ENCODE measurements around the gene PGLYRP4. TPM values are rescaled to one million over a fixed set of nuclear protein-coding genes. Genes with fewer than 3 reads are reported as not detected.

PGLYRP4 gene
- total and polyA plus RNA-seq, 4 donors, result not detected

GRCh38 chr1:153357076-153357852 is 8.6 kb upstream of the PGLYRP4 start (continued):
- TF ChIP-seq REST (IDR thresholded peaks at IDR 0.05) (peak; percentile 39), RXRA (IDR thresholded peaks at IDR 0.05) (peak; percentile 31 to 56)

- no peak overlapping the region for H3K9ac ChIP-seq (ENCODE audit: low read depth in 1 of 2, low read length in 2 of 2)
- peak overlapping the region; percentile 24 to 31 for H3K27ac ChIP-seq (ENCODE audit: low read depth in 1 of 2, low read length in 2 of 2)
Observed at GRCh38 chr1:153356392-153357075, 7.9 kb upstream of the PGLYRP4 start.

More at GRCh38 chr1:153356392-153357075, 7.9 kb upstream of the PGLYRP4 start:
- no peaks in the 10 kb centered on the region for H3K9me3 ChIP-seq (ENCODE audit: control insufficient read depth in 4 of 4, low read length in 3 of 4)
- no peaks in the 10 kb centered on the region for H3K27me3 ChIP-seq (ENCODE audit: control insufficient read depth in 4 of 4, insufficient read depth in 4 of 4, low read length in 3 of 4)
- peaks cover 0 to 11% (median 5%) of the 10 kb centered on the region in 4 donors for H3K4me1 ChIP-seq (ENCODE audit: control insufficient read depth in 4 of 4, insufficient read depth in 4 of 4, low read length in 3 of 4)
- peak; percentile 29 for DNase-seq (ENCODE audit: low spot score)
- no peak overlapping the region for H3K4me3 ChIP-seq (ENCODE audit: low read depth in 1 of 3, low read length in 3 of 3)
- WGBS, result 89% methylated on average over 8 of the region's 8 CpGs
- TF ChIP-seq YY1 (IDR thresholded peaks at IDR 0.05) (no peak), JUND (IDR thresholded peaks at IDR 0.05) (no peak), FOXA2 (IDR thresholded peaks at IDR 0.05) (no peak), REST (IDR thresholded peaks at IDR 0.05) (no peak), RXRA (IDR thresholded peaks at IDR 0.05) (no peak), SP1 (IDR thresholded peaks at IDR 0.05) (no peak)
- TF ChIP-seq, protein P1, sequence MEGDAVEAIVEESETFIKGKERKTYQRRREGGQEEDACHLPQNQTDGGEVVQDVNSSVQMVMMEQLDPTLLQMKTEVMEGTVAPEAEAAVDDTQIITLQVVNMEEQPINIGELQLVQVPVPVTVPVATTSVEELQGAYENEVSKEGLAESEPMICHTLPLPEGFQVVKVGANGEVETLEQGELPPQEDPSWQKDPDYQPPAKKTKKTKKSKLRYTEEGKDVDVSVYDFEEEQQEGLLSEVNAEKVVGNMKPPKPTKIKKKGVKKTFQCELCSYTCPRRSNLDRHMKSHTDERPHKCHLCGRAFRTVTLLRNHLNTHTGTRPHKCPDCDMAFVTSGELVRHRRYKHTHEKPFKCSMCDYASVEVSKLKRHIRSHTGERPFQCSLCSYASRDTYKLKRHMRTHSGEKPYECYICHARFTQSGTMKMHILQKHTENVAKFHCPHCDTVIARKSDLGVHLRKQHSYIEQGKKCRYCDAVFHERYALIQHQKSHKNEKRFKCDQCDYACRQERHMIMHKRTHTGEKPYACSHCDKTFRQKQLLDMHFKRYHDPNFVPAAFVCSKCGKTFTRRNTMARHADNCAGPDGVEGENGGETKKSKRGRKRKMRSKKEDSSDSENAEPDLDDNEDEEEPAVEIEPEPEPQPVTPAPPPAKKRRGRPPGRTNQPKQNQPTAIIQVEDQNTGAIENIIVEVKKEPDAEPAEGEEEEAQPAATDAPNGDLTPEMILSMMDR (IDR thresholded peaks at IDR 0.05; ENCODE audit: low read depth, low read length, missing input control), result no peak
- H3K36me3 ChIP-seq (ENCODE audit: control insufficient read depth in 4 of 4, insufficient read depth in 3 of 4, low read depth in 1 of 4, low read length in 3 of 4), result no peaks in the 10 kb centered on the region

Measured in liver (tissue), 9 donors.